ENCODE results near the gene ENTPD7.
"Not testable (repeated sequence)": the region's sequence is repeated elsewhere in the genome, so short reads cannot be mapped to it uniquely, and the experiment has no call there.

The ENTPD7 gene

DNA sequence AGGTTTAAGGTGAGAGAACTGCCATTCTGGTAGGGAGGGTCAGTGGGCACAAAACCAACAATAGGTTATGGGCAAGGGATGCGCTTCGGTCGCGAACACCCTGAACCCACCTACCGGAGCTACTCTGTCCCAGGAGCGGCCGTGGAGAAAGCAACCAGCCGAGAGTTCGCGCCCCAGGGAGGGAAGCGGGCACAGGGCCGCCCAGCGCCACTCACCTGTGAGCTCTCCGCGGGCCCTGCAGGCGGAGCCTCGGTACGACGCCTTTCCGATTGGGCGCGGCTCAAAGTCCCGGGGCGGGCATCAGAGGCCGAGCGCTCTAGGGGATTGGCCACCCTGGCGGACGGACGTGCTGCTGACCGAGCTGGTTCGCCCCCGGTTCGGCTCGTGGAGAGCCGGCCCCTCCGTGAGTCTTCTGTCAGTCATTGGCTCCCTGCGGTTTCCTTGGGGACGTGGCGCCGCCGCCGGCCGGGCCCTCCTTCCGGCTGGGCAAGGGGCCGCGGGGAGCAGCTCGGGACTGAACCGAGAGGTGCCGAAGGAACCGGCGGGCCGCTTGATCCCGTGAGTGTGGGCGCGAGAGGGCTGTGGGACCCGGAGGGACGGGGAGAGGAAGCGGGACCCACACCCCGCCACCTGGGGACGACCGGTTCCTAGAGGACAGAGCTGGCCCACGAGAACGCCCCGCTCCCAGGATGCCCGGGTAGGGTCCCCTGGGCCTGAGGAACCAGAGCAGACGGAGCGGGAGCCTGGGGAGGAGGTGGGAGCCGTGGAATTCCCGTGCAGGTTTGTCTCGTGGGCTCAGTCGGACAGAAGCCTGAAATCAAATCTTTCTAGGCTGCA, at the start of gene ENTPD7:
ENTPD7 (plus strand) TSS at position 479 of the 837 bp plus-strand sequence. CDS start 448 bp downstream, outside the sequence.
- peak; percentile 53 for DNase-seq

GRCh38 chr10:99610221-99610620, 49.1 kb upstream of the ENTPD7 start:
- no peak for DNase-seq

GRCh38 chr10:99611326-99611725, 48.0 kb upstream of the ENTPD7 start:
- DNase-seq, result no peak

- DNase-seq, result peak; percentile 12
Measured at GRCh38 chr10:99612167-99612831, 47.0 kb upstream of the ENTPD7 start.

DNA sequence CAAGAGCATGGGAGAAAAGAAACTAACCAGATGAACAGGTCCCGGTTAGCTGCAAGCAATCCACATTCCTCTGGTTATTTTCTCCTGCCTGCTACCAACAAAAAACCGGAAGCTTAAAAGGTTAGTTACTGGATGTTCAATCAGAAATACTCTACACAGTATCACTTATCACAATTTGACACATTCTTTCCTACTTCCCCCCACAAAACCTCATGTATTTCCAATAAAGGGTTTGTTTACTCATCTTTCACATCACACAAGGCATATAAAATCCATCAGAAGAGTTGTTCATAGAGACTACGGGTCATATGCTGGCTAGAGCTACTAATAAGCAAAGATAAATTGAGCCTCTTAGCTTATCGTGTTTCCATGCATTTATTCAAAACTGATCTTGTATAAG, 43.9 kb upstream of the ENTPD7 start:
- DNase-seq, result no peak

- no peak for DNase-seq
Measured at GRCh38 chr10:99617696-99618095, 41.6 kb upstream of the ENTPD7 start.

- no peak for DNase-seq
Measured at GRCh38 chr10:99619090-99619800, 40.1 kb upstream of the ENTPD7 start.

DNA sequence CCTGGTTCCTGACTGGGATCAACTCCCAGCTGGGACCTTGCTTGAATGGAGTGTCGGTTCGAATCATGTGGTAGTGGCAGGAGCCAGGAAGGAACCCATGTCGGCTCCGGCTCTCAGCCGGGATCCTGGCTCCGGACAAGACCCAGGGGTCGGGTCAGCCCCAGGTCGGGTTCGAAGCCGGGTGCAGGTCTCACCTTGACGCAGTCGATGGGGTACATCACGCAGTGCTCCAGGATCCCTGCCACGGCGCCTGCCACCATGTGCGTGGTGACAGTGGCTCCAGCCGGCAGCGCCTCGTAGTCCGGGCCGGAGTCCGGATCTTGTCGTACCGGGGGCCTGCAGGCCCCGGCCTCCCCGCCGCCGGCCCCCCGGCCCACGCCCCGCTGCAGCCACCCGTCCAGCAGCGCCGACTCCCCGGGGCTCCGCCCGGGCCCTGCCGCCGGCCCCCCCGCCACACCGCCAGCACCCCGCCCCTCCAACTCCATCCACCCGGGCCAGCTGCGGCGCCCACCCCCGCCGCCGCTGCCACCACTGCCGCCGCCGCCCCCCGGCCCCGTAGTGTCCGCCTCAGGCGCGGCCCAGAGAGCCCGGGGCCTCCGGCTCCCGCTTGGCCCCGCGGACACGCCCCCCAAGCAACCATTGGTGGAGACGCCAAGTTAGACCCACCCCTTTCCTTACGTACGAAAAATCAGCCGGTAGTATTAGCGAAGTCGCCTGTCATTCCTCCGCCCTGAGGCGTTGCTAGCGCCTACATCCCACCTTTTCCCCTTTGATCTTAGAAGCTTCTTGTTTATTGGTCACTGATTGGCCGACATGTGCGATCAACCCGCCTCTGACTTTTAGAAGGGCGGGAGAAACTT, 39.2 kb upstream of the ENTPD7 start, which contains the start of gene SLC25A28:
SLC25A28 (minus strand) TSS at position 589 of the 860 bp plus-strand sequence; CDS start at position 485, 104 bp downstream.
- peak; percentile 88 for DNase-seq

DNA sequence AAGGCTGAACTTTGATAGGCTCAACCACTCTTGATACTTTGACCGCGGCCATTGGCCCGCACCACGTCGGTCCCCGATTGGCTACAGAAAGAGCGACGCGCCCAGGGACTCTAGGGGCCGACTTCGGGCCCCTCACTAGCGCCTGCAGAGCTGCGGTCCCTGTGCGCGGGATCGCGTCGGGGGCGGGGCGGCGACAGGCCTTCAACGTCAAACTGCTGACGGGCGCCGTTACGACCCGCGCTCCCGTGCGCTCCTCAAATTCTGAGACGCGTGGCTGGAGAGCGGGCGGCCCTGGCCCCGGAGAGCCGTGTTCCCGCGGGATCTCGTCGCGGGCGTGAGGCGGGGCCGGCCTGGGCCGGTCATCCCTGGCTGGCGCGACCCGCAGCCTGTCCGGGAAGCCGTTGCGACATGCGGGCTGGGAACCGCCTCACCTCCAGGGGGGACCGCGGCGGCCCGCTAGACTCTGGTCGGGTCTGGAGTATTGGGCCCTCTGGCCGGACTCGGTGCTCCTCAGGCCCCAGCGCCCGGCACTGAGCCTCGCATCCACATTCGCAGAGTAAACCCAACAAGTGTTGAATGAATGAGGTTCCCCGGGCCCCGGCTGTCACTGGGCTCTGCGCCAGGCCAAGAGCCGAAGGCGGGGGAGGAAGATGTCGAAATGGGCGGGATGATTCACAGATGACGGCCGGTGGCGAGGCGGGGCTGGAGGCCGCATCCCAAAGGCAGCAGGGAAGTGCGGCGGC, 38.4 kb upstream of the ENTPD7 start:
- peak; percentile 5 for DNase-seq

GRCh38 chr10:99621454-99622251, 37.7 kb upstream of the ENTPD7 start:
- no peak for DNase-seq

DNA sequence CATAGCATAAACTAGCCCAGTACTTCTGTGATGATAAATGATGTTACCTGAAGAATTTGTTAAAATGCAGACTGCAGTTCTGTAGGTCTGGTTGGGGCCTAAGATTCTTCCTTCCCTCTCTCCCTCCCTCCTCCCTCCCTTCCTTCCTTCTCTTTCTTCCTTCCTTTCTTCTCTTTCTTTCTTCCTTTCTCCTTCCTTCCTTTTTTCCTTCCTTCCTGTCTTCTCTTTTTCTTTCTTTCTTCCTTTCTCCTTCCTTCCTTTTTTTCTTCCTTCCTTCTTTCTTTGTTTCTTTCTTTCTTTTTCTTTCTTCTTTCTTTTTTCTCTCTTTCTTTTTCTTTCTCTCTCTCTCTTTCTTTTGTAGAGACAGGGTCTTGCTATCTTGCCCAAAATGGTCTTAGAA, 35.4 kb upstream of the ENTPD7 start:
- no peak for DNase-seq

DNA sequence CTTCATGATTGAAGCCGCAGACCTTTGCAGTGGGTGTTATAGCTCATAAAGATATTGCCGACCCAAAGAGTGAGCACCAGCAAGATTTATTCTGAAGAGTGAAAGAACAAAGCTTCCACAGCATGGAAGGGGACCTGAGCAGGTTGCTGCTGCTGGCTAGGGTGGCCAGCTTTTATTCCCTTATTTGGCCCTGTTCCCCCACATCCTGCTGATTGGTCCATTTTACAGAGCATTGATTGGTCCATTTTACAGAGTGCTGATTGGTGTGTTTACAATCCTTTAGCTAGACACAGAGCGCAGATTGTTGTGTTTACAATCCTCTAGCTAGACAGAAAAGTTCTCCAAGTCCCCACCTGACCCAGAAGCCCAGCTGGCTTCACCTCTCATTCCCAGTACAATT, 34.2 kb upstream of the ENTPD7 start:
- DNase-seq, result not testable (repeated sequence)

GRCh38 chr10:99628923-99629624, 30.2 kb upstream of the ENTPD7 start:
- no peak for DNase-seq

GRCh38 chr10:99629625-99629978, 29.7 kb upstream of the ENTPD7 start:
- no peak for DNase-seq

DNA sequence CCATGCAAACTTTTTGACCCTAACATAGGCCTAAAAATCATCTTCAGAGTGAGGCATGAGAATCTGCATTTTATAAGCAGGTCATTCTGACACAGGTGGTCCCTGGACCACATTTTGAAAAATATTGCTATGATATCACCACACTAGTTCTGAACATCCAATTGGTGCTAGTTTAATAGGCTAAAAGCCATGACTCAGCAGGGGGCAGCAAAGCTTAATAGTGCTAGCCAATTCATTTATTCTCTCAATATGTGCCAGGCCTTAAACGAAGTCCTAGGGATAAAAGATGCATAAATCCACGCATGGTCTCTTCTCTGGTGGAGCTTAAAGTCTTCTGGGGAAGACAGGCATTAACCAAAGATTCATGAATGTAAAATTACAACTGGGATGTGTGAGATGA, 28.9 kb upstream of the ENTPD7 start:
- DNase-seq, result no peak

DNA sequence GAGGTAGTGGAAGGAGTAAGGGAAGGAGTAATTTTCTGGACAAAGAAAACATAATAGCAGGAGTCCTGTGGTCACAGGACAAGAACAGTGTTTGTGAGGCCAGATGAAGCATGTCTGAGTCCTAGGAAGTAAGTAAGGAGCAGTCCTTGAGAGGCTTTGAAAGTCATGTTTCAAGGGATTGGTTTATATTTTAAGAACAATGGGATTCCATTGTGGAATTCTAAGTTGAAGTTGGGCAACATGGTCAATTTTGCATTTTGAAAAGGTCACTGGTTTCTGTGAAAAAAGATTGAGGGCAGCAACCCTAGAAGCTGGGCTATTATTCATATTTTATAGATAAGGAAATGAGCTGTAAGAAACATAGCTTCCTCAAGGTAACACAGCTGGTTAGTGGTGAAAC, 28.3 kb upstream of the ENTPD7 start:
- DNase-seq, result no peak

- DNase-seq, result no peak
Measured at GRCh38 chr10:99631496-99631895, 27.8 kb upstream of the ENTPD7 start.

GRCh38 chr10:99633832-99634231, 25.5 kb upstream of the ENTPD7 start:
- no peak for DNase-seq

DNA sequence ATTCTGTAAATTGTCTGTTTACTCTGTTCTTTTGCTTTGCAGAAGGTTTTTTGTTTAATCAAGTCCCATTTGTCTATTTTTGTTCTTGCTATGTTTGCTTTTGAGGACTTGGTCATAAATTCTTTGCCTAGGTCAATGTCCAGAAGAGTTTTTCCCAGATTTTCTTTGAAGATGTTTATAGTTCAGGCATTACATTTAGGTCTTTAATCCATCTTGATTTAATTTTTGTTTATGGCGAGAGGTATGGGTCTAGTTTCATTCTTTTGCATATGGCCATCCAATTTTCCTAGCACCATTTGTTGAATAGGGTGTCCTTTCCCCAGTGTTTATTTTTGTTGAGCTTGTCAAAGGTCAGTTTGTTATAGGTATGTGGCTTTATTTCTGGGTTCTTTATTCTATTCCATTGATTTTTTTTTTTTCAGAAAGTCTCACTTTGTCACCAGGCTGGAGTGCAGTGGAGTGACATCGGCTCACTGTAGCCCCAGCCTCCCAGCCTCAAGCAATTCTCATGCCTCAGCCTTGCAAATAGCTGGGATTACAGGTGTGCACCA, 11.6 kb upstream of the ENTPD7 start:
- no peak for DNase-seq

- DNase-seq, result no peak
Measured at GRCh38 chr10:99648717-99649116, 10.6 kb upstream of the ENTPD7 start.
